NCI-H2081 (cell line): ENCODE data around the gene ROR1.
"Not testable (repeated sequence)": the region's sequence is repeated elsewhere in the genome, so short reads cannot be mapped to it uniquely, and the experiment has no call there.

Experiments
- DNase-seq, 2 experiments: peaks; one replicate each; lab custom pipeline; 2025; lab: John Stamatoyannopoulos, UW

The ROR1 gene

GRCh38 chr1:64098846-64099582 is 325.2 kb downstream of the ROR1 start:
- peak in 1 of 2 experiments; percentile 26 for DNase-seq

GRCh38 chr1:64100791-64101190 is 327.0 kb downstream of the ROR1 start:
- DNase-seq, result no peak

GRCh38 chr1:64104585-64104984 is 330.8 kb downstream of the ROR1 start:
- not testable (repeated sequence) for DNase-seq

GRCh38 chr1:64107118-64107519 is 333.3 kb downstream of the ROR1 start:
- no peak for DNase-seq

GRCh38 chr1:64107632-64108031 is 333.8 kb downstream of the ROR1 start:
- DNase-seq, result no peak

DNA sequence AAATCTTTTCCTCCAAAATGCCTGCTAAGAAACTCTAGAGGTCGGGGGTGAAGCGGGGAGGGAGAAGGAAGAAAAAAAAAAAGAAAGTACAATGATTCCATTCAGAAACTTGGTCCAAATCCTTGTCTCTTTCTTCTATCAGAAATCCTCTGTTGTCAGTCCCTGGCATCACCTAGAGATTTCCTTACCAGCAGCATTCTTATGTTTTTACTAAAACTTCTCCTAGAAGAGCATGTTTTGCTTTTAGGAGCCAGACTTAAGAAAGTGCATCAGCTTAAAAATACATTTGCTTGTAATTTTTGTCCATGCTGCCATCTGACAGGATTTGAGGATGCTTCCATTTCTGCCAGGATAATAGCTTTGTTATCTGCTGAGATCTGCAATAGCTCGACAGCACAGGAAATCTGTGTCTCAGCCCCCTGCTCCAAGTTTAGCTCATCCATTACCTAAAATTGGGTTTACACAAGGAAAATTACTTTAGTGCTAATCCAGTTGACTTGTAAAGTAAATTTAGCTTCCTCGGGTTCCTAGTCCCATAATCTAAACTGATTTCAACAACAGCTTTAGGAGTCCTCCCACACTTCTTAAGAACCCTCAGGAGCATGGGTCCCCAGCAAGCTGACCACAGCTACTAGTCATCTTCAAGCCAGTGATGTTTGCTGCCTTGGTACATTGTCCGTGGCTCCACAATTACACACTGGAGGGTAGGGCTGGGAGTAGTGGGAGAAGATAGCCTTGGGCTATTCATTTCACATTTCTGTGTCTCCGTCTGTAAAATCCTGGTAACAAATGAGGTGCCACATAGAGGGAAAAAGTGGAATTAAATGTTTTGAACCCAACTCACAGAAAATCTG is 337.3 kb downstream of the ROR1 start:
- no peak for DNase-seq

- DNase-seq, result no peak
Measured at GRCh38 chr1:64111787-64112186, 338.0 kb downstream of the ROR1 start.

- DNase-seq, result no peak
Measured at GRCh38 chr1:64112281-64112680, 338.5 kb downstream of the ROR1 start.

DNA sequence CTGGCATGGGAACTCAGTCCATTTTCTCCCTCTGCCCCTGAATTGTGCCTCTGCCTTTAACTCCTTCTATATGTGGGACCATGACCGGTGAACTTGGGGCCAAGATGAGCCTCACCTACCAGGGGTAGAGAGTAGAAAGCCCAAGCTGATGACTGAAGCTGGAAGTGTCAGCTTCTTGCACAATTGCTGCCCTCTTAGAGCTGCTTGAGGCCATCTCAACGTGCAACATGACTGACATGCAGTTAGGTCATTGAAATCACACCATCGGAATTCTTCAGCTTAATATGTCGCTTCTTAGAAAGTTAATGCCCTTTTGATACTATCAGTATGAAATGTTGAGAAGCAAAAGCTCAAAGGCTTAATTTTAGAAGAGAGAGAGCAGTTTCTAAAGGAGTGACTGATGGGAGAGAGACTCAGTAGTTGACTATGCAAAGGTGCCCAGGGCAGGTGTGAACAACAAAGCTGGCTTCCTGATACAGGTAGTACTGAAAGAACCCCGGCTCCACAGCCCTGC is 340.3 kb downstream of the ROR1 start:
- no peak for DNase-seq

DNA sequence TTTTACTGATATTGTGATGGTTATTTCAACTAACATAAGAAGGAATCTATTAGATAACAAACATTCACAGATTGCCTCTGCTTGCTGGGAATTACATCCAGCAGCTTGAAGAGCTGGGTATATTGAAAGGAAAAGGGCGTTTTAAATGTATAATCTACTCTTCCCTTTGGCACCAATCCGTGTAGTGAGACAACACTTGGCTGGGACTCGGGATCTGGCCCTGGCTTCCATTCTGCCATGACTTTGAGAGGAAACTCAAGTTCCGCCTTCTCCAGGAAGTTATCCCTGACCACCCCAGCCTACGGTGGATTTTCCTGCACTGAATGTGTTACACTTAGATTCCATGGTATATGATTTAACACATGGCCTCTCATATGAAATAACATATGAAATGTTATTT is 342.7 kb downstream of the ROR1 start:
- no peak for DNase-seq

- DNase-seq, result no peak
Measured at GRCh38 chr1:64117492-64117891, 343.7 kb downstream of the ROR1 start.

DNA sequence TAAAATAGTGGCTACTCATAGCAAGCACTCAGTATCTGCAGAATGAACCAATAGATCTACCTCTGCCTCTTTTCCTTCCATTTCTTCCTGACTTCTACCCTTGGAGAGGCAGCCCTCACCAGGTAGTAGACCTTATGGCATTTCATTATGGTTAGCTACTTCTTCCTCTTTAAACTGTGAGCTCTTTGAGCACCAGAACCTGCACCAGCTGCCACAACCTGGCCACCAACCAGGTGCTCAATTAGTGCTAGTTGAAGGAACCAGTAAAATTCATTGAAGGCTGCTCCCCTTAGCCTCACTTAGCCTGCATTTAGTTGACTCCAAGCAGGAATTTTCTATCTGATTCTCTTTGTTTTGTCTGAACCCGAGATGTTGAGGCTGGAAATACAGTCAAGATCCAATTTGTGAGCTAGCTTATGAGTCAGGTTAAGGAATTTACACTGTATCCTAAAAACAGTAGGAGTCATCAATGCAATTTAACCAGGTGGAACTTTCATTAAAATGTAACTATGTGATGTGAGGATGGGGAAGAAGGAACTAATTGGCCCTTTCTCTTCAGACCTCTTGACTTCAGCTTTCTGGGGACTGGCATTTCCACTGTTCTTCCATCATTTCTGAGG is 348.1 kb downstream of the ROR1 start:
- DNase-seq, result no peak

- no peak for DNase-seq
Measured at GRCh38 chr1:64122588-64122987, 348.8 kb downstream of the ROR1 start.

- DNase-seq, result no peak
Measured at GRCh38 chr1:64124704-64125440, 351.1 kb downstream of the ROR1 start.

- no peak for DNase-seq
Measured at GRCh38 chr1:64126581-64126980, 352.8 kb downstream of the ROR1 start.

DNA sequence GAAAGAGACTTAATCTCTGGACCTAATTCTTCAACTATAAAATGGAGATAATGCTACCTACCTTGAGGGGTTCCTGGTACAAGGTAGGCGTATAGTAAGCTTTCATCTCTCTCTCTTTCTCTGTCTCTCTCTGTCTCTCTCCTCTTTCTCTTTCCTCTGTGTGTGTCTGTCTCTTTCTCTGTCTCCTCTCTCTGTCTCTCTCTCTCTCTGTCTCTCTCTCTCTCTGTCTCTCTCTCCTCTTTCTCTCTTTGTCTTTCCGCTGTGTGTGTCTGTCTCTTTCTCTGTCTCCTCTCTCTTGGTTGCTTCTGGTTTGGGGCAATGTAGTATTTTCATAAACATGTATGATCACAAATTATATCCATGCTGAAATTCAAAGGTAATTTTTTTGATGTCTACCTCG is 353.5 kb downstream of the ROR1 start:
- DNase-seq, result no peak

- DNase-seq, result no peak
Measured at GRCh38 chr1:64129701-64130100, 355.9 kb downstream of the ROR1 start.

GRCh38 chr1:64131155-64131554 is 357.3 kb downstream of the ROR1 start:
- no peak for DNase-seq

DNA sequence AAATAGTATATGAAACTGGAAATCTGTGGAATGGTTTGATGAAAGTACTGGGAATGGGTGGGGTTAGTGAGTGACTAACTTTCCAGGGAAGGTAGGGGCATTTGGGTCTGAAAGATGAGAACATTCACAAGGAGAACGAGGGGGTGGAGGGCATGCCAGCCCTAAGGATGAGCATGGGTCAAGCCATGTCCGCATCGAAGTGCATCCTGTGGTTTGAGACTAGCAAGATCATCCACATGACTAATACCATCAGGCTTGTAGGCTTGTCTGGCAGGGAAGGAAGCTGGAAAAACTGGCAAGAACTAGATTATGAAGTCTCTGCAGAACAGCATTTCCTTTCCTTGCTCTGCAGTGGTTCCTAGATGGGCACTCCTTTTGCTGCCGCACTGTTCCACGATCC is 359.2 kb downstream of the ROR1 start:
- no peak for DNase-seq

DNA sequence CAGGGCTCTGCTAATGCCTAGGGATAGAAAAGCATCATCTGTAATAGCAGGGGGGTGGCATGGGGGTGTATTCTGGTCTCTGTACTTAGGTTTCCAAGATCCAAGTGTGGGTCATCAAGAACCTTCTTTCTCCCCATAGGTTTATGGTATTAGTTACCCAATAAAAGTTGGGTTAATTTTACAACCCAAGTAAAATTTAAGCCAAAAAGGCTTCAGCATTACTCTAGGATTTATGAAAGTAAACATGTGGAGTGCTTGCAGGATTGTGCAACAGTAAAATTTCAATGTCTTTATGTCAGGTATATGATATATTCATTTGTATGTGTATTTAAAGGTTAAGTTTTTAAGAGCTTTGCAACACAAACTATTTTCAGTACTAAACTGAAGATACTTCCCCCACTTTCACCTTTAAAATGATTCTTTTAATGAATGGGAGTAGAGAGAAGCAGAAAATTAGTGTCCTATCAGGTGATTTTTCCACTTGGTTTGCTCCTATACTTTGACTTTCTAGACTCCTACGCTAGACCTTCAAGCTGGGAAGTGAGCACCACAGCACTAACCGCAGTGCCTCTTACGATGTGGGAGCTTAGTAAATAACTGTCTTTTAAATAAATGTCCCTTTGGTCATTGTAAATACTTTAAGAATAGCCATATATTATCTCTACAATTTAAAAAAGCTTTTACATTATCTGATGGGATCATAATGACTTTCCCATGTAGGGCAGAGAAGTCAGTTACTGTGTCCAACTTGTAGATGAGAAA is 361.8 kb downstream of the ROR1 start:
- DNase-seq, result no peak

- DNase-seq, result no peak
Measured at GRCh38 chr1:64136296-64136695, 362.5 kb downstream of the ROR1 start.
